ENCODE measurements around the gene MRE11. TPM values are rescaled to one million over a fixed set of nuclear protein-coding genes. Genes with fewer than 3 reads are reported as not detected.
"Not testable (repeated sequence)": the region's sequence is repeated elsewhere in the genome, so short reads cannot be mapped to it uniquely, and the experiment has no call there.

The MRE11 gene
- 14.0 and 19.6 TPM in 2 replicates for total RNA-seq

- peak; percentile 99 for DNase-seq
Measured at GRCh38 chr11:94493281-94494125, at the start of gene MRE11, which contains the start of gene ANKRD49. Gene MRE11 (minus strand): TSS chr11:94493844. CDS start chr11:94492801, 1,043 bp downstream. Gene ANKRD49 (plus strand): TSS chr11:94493984. CDS start chr11:94496694, 2,710 bp downstream.

- DNase-seq = no peak
Measured at GRCh38 chr11:94539420-94539819, 45.8 kb upstream of the MRE11 start.

GRCh38 chr11:94537031-94537600, 43.5 kb upstream of the MRE11 start:
- no peak for DNase-seq

GRCh38 chr11:94536386-94536785, 42.7 kb upstream of the MRE11 start:
- DNase-seq = no peak

- DNase-seq = no peak
Measured at GRCh38 chr11:94533696-94534630, 40.3 kb upstream of the MRE11 start.

- DNase-seq = no peak
Measured at GRCh38 chr11:94533206-94533605, 39.6 kb upstream of the MRE11 start.

- no peak for DNase-seq
Measured at GRCh38 chr11:94532211-94532610, 38.6 kb upstream of the MRE11 start.

GRCh38 chr11:94528551-94528950, 34.9 kb upstream of the MRE11 start:
- DNase-seq = no peak

- no peak for DNase-seq
Measured at GRCh38 chr11:94526645-94527438, 33.2 kb upstream of the MRE11 start.

- peak; percentile 73 for DNase-seq
Measured at GRCh38 chr11:94525546-94526324, 32.1 kb upstream of the MRE11 start.

- DNase-seq = no peak
Measured at GRCh38 chr11:94524341-94524740, 30.7 kb upstream of the MRE11 start.

- peak; percentile 34 for DNase-seq
Measured at GRCh38 chr11:94521684-94522083, 28.0 kb upstream of the MRE11 start.

- peak; percentile 57 for DNase-seq
Measured at GRCh38 chr11:94519478-94520084, 25.9 kb upstream of the MRE11 start.

- DNase-seq = no peak
Measured at GRCh38 chr11:94518300-94518699, 24.7 kb upstream of the MRE11 start.

- DNase-seq = no peak
Measured at GRCh38 chr11:94516725-94517124, 23.1 kb upstream of the MRE11 start.

GRCh38 chr11:94515398-94515797, 21.8 kb upstream of the MRE11 start:
- DNase-seq = no peak

GRCh38 chr11:94513091-94513490, 19.4 kb upstream of the MRE11 start:
- no peak for DNase-seq

- DNase-seq = peak; percentile 46
Measured at GRCh38 chr11:94511932-94512781, 18.5 kb upstream of the MRE11 start, which contains the start of gene C11orf97. Gene C11orf97 (plus strand): TSS chr11:94512461. CDS start chr11:94512529, 68 bp downstream.

- no peak for DNase-seq
Measured at GRCh38 chr11:94507485-94507884, 13.8 kb upstream of the MRE11 start.

GRCh38 chr11:94506513-94506912, 12.9 kb upstream of the MRE11 start:
- not testable (repeated sequence) for DNase-seq
